T-helper 17 cell (primary cell): Measurements from ENCODE around the gene WDR93. TPM values are rescaled to one million over a fixed set of nuclear protein-coding genes. Genes with fewer than 3 reads are reported as not detected.
A peak's percentile ranks its signal among the peaks of the same experiment; 100 is the strongest.

Experiments
- ATAC-seq: fragments of 150-1000 bp; cut with Tn5 transposase; 2 replicates; pipeline ENCODE4 v1.10.0; 2021; ENCODE audit warnings: mild to moderate bottlenecking, moderate library complexity
- DNase-seq, 3 donors: peaks; one replicate each; pipeline versions ENCODE4 v3.0.0 to v3.0.0-alpha.2; 2020 to 2021
- H3K9me3 ChIP-seq: one replicate; pipeline ENCODE4 v1.7.0; 2013; ENCODE audit warnings: low read length, mild to moderate bottlenecking; ENCODE audit not compliant: control insufficient read depth, poor library complexity, severe bottlenecking
- H3K27ac Mint-ChIP-seq: one replicate; pipeline ENCODE4 v1.8.0; 2022; ENCODE audit warnings: mild to moderate bottlenecking, moderate library complexity, mixed read lengths
- H3K27me3 Mint-ChIP-seq: one replicate; pipeline ENCODE4 v1.8.0; 2022; ENCODE audit warnings: mixed read lengths
- H3K36me3 Mint-ChIP-seq: one replicate; pipeline ENCODE4 v1.8.0; 2022; ENCODE audit warnings: low read depth, mixed read lengths
- H3K4me1 Mint-ChIP-seq: one replicate; pipeline ENCODE4 v1.8.0; 2022; ENCODE audit warnings: mild to moderate bottlenecking, mixed read lengths
- H3K4me3 Mint-ChIP-seq: one replicate; pipeline ENCODE4 v1.8.0; 2022; ENCODE audit warnings: mild to moderate bottlenecking, moderate library complexity, mixed read lengths
- total RNA-seq, 4 donors: library from RNA in 2 of 4; stranded (reverse) in 2 of 4; gene quantifications; one replicate each; pipeline ENCODE4 v1.2.3 and lab custom pipeline; 2022 to 2026

Gene WDR93
- total RNA-seq, 2 donors from 2014 or later, result 0.18 TPM; not detected in 1

GRCh38 chr15:89666858-89667705 is 23.5 kb upstream of the WDR93 start:
- Mint-ChIP-seq H3K36me3 (peaks cover 3% of the 10 kb centered on the region), H3K4me3 (peak overlapping the region; percentile 55), H3K27me3 (peaks cover 43% of the 10 kb centered on the region), H3K27ac (no peak overlapping the region), H3K4me1 (peaks cover 6% of the 10 kb centered on the region)
- DNase-seq (no peak), ATAC-seq (no peak)
- H3K9me3 ChIP-seq, result no peaks in the 10 kb centered on the region

GRCh38 chr15:89667706-89667960 is 23.0 kb upstream of the WDR93 start:
- H3K4me3 Mint-ChIP-seq, result peak overlapping the region; percentile 55

GRCh38 chr15:89668171-89668570 is 22.4 kb upstream of the WDR93 start:
- Mint-ChIP-seq H3K4me3 (no peak overlapping the region), H3K4me1 (peaks cover 4% of the 10 kb centered on the region), H3K27me3 (peaks cover 39% of the 10 kb centered on the region), H3K27ac (no peak overlapping the region), H3K36me3 (peaks cover 3% of the 10 kb centered on the region)
- H3K9me3 ChIP-seq, result no peaks in the 10 kb centered on the region
- no peak for DNase-seq
- ATAC-seq, result no peak

More at GRCh38 chr15:89667706-89667960, 23.0 kb upstream of the WDR93 start:
- peaks cover 3% of the 10 kb centered on the region for H3K36me3 Mint-ChIP-seq
- DNase-seq, result no peak
- no peak for ATAC-seq
- H3K4me1 Mint-ChIP-seq, result peaks cover 4% of the 10 kb centered on the region
- H3K9me3 ChIP-seq, result no peaks in the 10 kb centered on the region
- peaks cover 39% of the 10 kb centered on the region for H3K27me3 Mint-ChIP-seq
- H3K27ac Mint-ChIP-seq, result no peak overlapping the region

- Mint-ChIP-seq H3K4me1 (peaks cover 4% of the 10 kb centered on the region), H3K36me3 (peaks cover 7% of the 10 kb centered on the region), H3K4me3 (no peak overlapping the region), H3K27me3 (peaks cover 44% of the 10 kb centered on the region), H3K27ac (no peak overlapping the region)
- ATAC-seq (no peak), DNase-seq (no peak)
- no peaks in the 10 kb centered on the region for H3K9me3 ChIP-seq
Observed at GRCh38 chr15:89669309-89669865, 21.2 kb upstream of the WDR93 start.

- DNase-seq (no peak), ATAC-seq (no peak)
- H3K27ac Mint-ChIP-seq, result no peak overlapping the region
- no peaks in the 10 kb centered on the region for H3K9me3 ChIP-seq
- no peak overlapping the region for H3K4me3 Mint-ChIP-seq
- H3K4me1 Mint-ChIP-seq, result peaks cover under 1% of the 10 kb centered on the region
- peaks cover 38% of the 10 kb centered on the region for H3K27me3 Mint-ChIP-seq
- H3K36me3 Mint-ChIP-seq, result peaks cover 7% of the 10 kb centered on the region
Observed at GRCh38 chr15:89669941-89670340, 20.7 kb upstream of the WDR93 start.

- ATAC-seq, result no peak
- no peak for DNase-seq
- H3K9me3 ChIP-seq, result no peaks in the 10 kb centered on the region
- H3K4me3 Mint-ChIP-seq, result no peak overlapping the region
- no peaks in the 10 kb centered on the region for H3K4me1 Mint-ChIP-seq
- H3K27ac Mint-ChIP-seq, result no peak overlapping the region
- peaks cover 36% of the 10 kb centered on the region for H3K27me3 Mint-ChIP-seq
- H3K36me3 Mint-ChIP-seq, result peaks cover 7% of the 10 kb centered on the region
Observed at GRCh38 chr15:89670971-89671560, 19.5 kb upstream of the WDR93 start.

- H3K9me3 ChIP-seq, result no peaks in the 10 kb centered on the region
- ATAC-seq (no peak), DNase-seq (no peak)
- Mint-ChIP-seq H3K4me3 (no peak overlapping the region), H3K27ac (no peak overlapping the region), H3K36me3 (peaks cover 7% of the 10 kb centered on the region), H3K4me1 (no peaks in the 10 kb centered on the region), H3K27me3 (peaks cover 36% of the 10 kb centered on the region)
Observed at GRCh38 chr15:89671687-89672086, 18.9 kb upstream of the WDR93 start.

GRCh38 chr15:89672221-89673164 is 18.1 kb upstream of the WDR93 start:
- DNase-seq, result no peak
- H3K9me3 ChIP-seq, result no peaks in the 10 kb centered on the region
- Mint-ChIP-seq H3K4me3 (no peak overlapping the region), H3K27me3 (peaks cover 39% of the 10 kb centered on the region), H3K27ac (no peak overlapping the region), H3K36me3 (peaks cover 6% of the 10 kb centered on the region), H3K4me1 (no peaks in the 10 kb centered on the region)
- ATAC-seq, result no peak

- Mint-ChIP-seq H3K27ac (no peak overlapping the region), H3K4me1 (no peaks in the 10 kb centered on the region), H3K36me3 (peaks cover 4% of the 10 kb centered on the region), H3K27me3 (peaks cover 32% of the 10 kb centered on the region), H3K4me3 (no peak overlapping the region)
- no peaks in the 10 kb centered on the region for H3K9me3 ChIP-seq
- DNase-seq (no peak), ATAC-seq (no peak)
Observed at GRCh38 chr15:89673165-89673512, 17.5 kb upstream of the WDR93 start.

- Mint-ChIP-seq H3K36me3 (peaks cover 4% of the 10 kb centered on the region), H3K4me1 (no peaks in the 10 kb centered on the region), H3K27me3 (peaks cover 37% of the 10 kb centered on the region), H3K4me3 (no peak overlapping the region), H3K27ac (no peak overlapping the region)
- DNase-seq (no peak), ATAC-seq (no peak)
- H3K9me3 ChIP-seq, result no peaks in the 10 kb centered on the region
Observed at GRCh38 chr15:89674526-89674925, 16.1 kb upstream of the WDR93 start.

GRCh38 chr15:89675606-89676005 is 15.0 kb upstream of the WDR93 start:
- ATAC-seq (no peak), DNase-seq (no peak)
- no peaks in the 10 kb centered on the region for H3K9me3 ChIP-seq
- peaks cover 6% of the 10 kb centered on the region for H3K36me3 Mint-ChIP-seq
- H3K4me3 Mint-ChIP-seq, result no peak overlapping the region
- H3K27ac Mint-ChIP-seq, result no peak overlapping the region
- peaks cover 33% of the 10 kb centered on the region for H3K27me3 Mint-ChIP-seq
- peaks cover 2% of the 10 kb centered on the region for H3K4me1 Mint-ChIP-seq

- DNase-seq (no peak), ATAC-seq (no peak)
- Mint-ChIP-seq H3K4me1 (peaks cover 2% of the 10 kb centered on the region), H3K4me3 (no peak overlapping the region), H3K27me3 (peaks cover 29% of the 10 kb centered on the region), H3K36me3 (peaks cover 6% of the 10 kb centered on the region), H3K27ac (no peak overlapping the region)
- H3K9me3 ChIP-seq, result no peaks in the 10 kb centered on the region
Observed at GRCh38 chr15:89677381-89677780, 13.2 kb upstream of the WDR93 start.

- ATAC-seq (no peak), DNase-seq (no peak)
- H3K27ac Mint-ChIP-seq, result peak within 1 kb of the TSS; percentile 41
- peaks cover 2% of the 10 kb centered on the region for H3K4me1 Mint-ChIP-seq
- H3K27me3 Mint-ChIP-seq, result peaks cover 15% of the 10 kb centered on the region
- peaks cover 5% of the 10 kb centered on the region for H3K36me3 Mint-ChIP-seq
- H3K4me3 Mint-ChIP-seq, result no peak within 1 kb of the TSS
- no peaks in the 10 kb centered on the region for H3K9me3 ChIP-seq
Observed at GRCh38 chr15:89679212-89679611, 11.4 kb upstream of the WDR93 start, which contains the start of gene PLIN1. PLIN1 (minus strand) TSS chr15:89679367; CDS start chr15:89677489, 1,878 bp downstream.
